SK-N-SH (cell line): ENCODE data around the gene GNAS-AS1. TPM values are rescaled to one million over a fixed set of nuclear protein-coding genes. Genes with fewer than 3 reads are reported as not detected.
"Not testable (repeated sequence)": the region's sequence is repeated elsewhere in the genome, so short reads cannot be mapped to it uniquely, and the experiment has no call there.

Experiments
- CTCF ChIA-PET: fragments of 300-600, 350-600 bp; formaldehyde crosslinking; extraction: SDS; loops from one replicate; lab custom pipeline; 2021; lab: Yijun Ruan, JAX
- POLR2A ChIA-PET: fragments of 350-600 bp; sonication (Branson Sonifier 250); formaldehyde crosslinking; extraction: SDS; loops from one replicate; lab custom pipeline; 2020; ENCODE audit warnings: antibody characterized with exemption, inconsistent platforms; lab: Yijun Ruan, JAX
- DNase-seq: peaks from one replicate; pipeline ENCODE4 v3.0.0; 2012
- H2AFZ ChIP-seq: fragments of 200-600 bp; sonication (generic); 2 replicates; pipeline ENCODE4 v1.8.1; 2016; ENCODE audit warnings: antibody characterized with exemption, mild to moderate bottlenecking, low read depth
- H3F3A ChIP-seq: fragments of 200-600 bp; sonication (generic); replicated peaks from 2 replicates; pipeline ENCODE3; 2016; ENCODE audit warnings: antibody characterized with exemption, mild to moderate bottlenecking; ENCODE audit not compliant: insufficient read depth
- H3K27ac ChIP-seq, 2 experiments: fragments of 200-500 bp in 1 of 2; fragments of 200-600 bp in 1 of 2; sonication (Bioruptor generic) in 1 of 2; sonication (generic), shearing (Covaris generic) in 1 of 2; 2 replicates each; pipeline versions ENCODE4 v1.5.1 to v1.6.1; 2014 to 2016; ENCODE audit warnings: low read depth in 2 of 2, inconsistent platforms in 1 of 2, low read length in 1 of 2, mild to moderate bottlenecking in 1 of 2, mixed read lengths in 1 of 2
- H3K27me3 ChIP-seq: fragments of 200-600 bp; sonication (generic), shearing (Covaris generic); 2 replicates; pipeline ENCODE4 v1.6.1; 2016; ENCODE audit warnings: mixed run types; ENCODE audit not compliant: insufficient read depth
- H3K36me3 ChIP-seq, 2 experiments: fragments of 200-500 bp in 1 of 2; fragments of 200-600 bp in 1 of 2; sonication (Bioruptor generic) in 1 of 2; sonication (generic) in 1 of 2; replicated peaks in 1 of 2; 2 replicates each; pipeline versions ENCODE3 to v1.5.1; 2014 to 2016; ENCODE audit warnings: low read length in 1 of 2, mild to moderate bottlenecking in 1 of 2; ENCODE audit not compliant: insufficient read depth in 2 of 2, control insufficient read depth in 1 of 2
- H3K4me1 ChIP-seq, 2 experiments: fragments of 200-500 bp in 1 of 2; fragments of 200-600 bp in 1 of 2; sonication (Bioruptor generic) in 1 of 2; sonication (generic), shearing (Covaris generic) in 1 of 2; 2 replicates each; pipeline versions ENCODE4 v1.5.1 to v1.6.1; 2014 to 2016; ENCODE audit warnings: low read depth in 1 of 2, low read length in 1 of 2, mixed run types in 1 of 2; ENCODE audit not compliant: insufficient read depth in 2 of 2, control insufficient read depth in 1 of 2
- H3K4me2 ChIP-seq: fragments of 200-600 bp; sonication (generic), shearing (Covaris generic); 2 replicates; pipeline ENCODE4 v1.6.1; 2017; ENCODE audit warnings: mixed run types
- H3K4me3 ChIP-seq, 2 experiments: fragments of 200-500 bp in 1 of 2; fragments of 200-600 bp in 1 of 2; sonication (Bioruptor generic) in 1 of 2; sonication (generic), shearing (Covaris generic) in 1 of 2; 2 replicates each; pipeline versions ENCODE4 v1.5.1 to v1.8.1; 2014 to 2016; ENCODE audit warnings: low read depth in 2 of 2, inconsistent platforms in 1 of 2, low read length in 1 of 2, mild to moderate bottlenecking in 1 of 2, mixed read lengths in 1 of 2, moderate library complexity in 1 of 2
- H3K79me2 ChIP-seq: fragments of 200-600 bp; sonication (generic); 2 replicates; pipeline ENCODE4 v1.8.1; 2017; ENCODE audit warnings: mild to moderate bottlenecking; ENCODE audit not compliant: insufficient read depth
- H3K9ac ChIP-seq: fragments of 200-600 bp; sonication (generic); 2 replicates; pipeline ENCODE4 v1.6.1; 2017; ENCODE audit warnings: mixed run types
- H3K9me2 ChIP-seq: fragments of 200-600 bp; sonication (generic); 2 replicates; pipeline ENCODE4 v1.6.1; 2017; ENCODE audit warnings: mixed run types
- H3K9me3 ChIP-seq: fragments of 200-600 bp; sonication (generic); 2 replicates; pipeline ENCODE4 v1.6.1; 2017; ENCODE audit warnings: mixed run types, mild to moderate bottlenecking, moderate library complexity
- H4K20me1 ChIP-seq: fragments of 200-600 bp; sonication (generic); 2 replicates; pipeline ENCODE4 v1.6.1; 2017; ENCODE audit warnings: mild to moderate bottlenecking, mixed run types; ENCODE audit not compliant: insufficient read depth
- CHD2 ChIP-seq: fragments of 150-350 bp; IDR thresholded peaks from 2 replicates; pipeline ENCODE4 v1.6.1; 2018; ENCODE audit warnings: low read length; ENCODE audit not compliant: partially characterized antibody
- EP300 ChIP-seq, 2 experiments: IDR thresholded peaks; 2 replicates each; pipeline versions ENCODE4 v1.4.0 to v1.6.1; 2012; ENCODE audit warnings: borderline replicate concordance in 1 of 2, low read depth in 1 of 2, low read length in 1 of 2
- FOSL2 ChIP-seq: IDR thresholded peaks from 2 replicates; pipeline ENCODE4 v1.4.0; 2012; ENCODE audit warnings: low read depth, mild to moderate bottlenecking, moderate library complexity, borderline replicate concordance
- FOXM1 ChIP-seq: IDR thresholded peaks from 2 replicates; pipeline ENCODE4 v1.4.0; 2012; ENCODE audit warnings: low read depth, mild to moderate bottlenecking
- GABPA ChIP-seq: IDR thresholded peaks from 2 replicates; pipeline ENCODE4 v1.4.0; 2012; ENCODE audit warnings: low read depth, mild to moderate bottlenecking
- JUND ChIP-seq: IDR thresholded peaks from 2 replicates; pipeline ENCODE4 v1.4.0; 2012
- MEF2A ChIP-seq: IDR thresholded peaks from 2 replicates; pipeline ENCODE4 v1.4.0; 2012; ENCODE audit warnings: low read depth, borderline replicate concordance
- MXI1 ChIP-seq: IDR thresholded peaks from 2 replicates; pipeline ENCODE4 v1.6.1; 2012; ENCODE audit warnings: mild to moderate bottlenecking, low read depth, low read length, improper control_type of control experiment
- RAD21 ChIP-seq: IDR thresholded peaks from 2 replicates; pipeline ENCODE4 v1.6.1; 2012; ENCODE audit warnings: mild to moderate bottlenecking, low read length
- TAF1 ChIP-seq: IDR thresholded peaks from 2 replicates; pipeline ENCODE4 v1.6.1; 2012; ENCODE audit warnings: low read depth, mild to moderate bottlenecking, low read length, moderate library complexity, borderline replicate concordance
- TCF12 ChIP-seq: IDR thresholded peaks from 2 replicates; pipeline ENCODE4 v1.4.0; 2012
- YY1 ChIP-seq: IDR thresholded peaks from 2 replicates; pipeline ENCODE4 v1.4.0; 2012; ENCODE audit warnings: low read depth, mild to moderate bottlenecking
- WGBS: methylation state at CpG from one replicate; pipeline ENCODE4 v1.1.6; 2017; ENCODE audit warnings: low lambda C conversion rate; 5-methylcytosine and 5-hydroxymethylcytosine counted together
- polyA plus RNA-seq, 3 experiments: library from polyadenylated mRNA; depleted of rRNA; stranded (reverse); fragments of >200 nt; gene quantifications; 2 replicates each; pipeline ENCODE4 v1.2.3, GENCODE V29; 2012
- TF ChIP-seq, protein P1 (sequence below): fragments of 150-350 bp; IDR thresholded peaks from 2 replicates; pipeline ENCODE4 v1.6.1; 2017; ENCODE audit warnings: antibody characterized with exemption, low read length, low read depth, borderline replicate concordance
- TF ChIP-seq, protein P2 (sequence below): IDR thresholded peaks from 2 replicates; pipeline ENCODE4 v1.4.0; 2012; ENCODE audit warnings: low read depth, borderline replicate concordance
- TF ChIP-seq, protein P3 (sequence below): fragments of 150-350 bp; IDR thresholded peaks from 2 replicates; pipeline ENCODE4 v1.6.1; 2016; ENCODE audit warnings: mild to moderate bottlenecking, low read depth, low read length
- TF ChIP-seq, protein P4 (sequence below): IDR thresholded peaks from 2 replicates; pipeline ENCODE4 v1.6.1; 2012; ENCODE audit warnings: mild to moderate bottlenecking, low read depth, low read length, moderate library complexity

Gene GNAS-AS1
- polyA plus RNA-seq, 1 of the 3 experiments (the other 2 are of a cell fraction) = 1.5 TPM

DNA sequence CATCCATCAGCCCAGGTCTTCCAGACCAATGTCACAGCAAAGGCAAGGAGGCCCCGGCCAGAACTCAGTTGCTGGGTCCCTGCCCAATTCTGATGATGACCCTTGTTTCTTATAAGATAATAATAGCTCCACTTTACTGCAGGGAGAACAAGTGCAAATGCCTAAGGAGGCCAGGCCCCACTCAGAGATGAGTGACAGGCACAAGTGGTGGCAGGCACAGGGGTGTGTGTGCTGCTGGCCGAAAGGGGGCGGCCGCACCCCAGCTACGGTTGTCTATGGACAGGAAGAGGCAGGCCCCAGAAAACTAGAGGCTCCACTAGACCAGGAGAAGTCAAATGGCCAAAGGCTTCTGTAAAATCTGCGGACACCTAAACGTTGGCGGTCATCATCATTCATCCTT, 28.6 kb downstream of the GNAS-AS1 start:
- ChIA-PET POLR2A (no interaction called here), CTCF (no interaction called here)
- Histone ChIP-seq H4K20me1 (no peaks in the 10 kb centered on the region), H3F3A (no peaks in the 10 kb centered on the region), H3K4me1 (no peaks in the 10 kb centered on the region), H3K9ac (no peak overlapping the region), H3K79me2 (no peaks in the 10 kb centered on the region), H3K4me2 (no peak overlapping the region), H3K27me3 (no peaks in the 10 kb centered on the region), H2AFZ (no peak overlapping the region), H3K27ac (no peak overlapping the region), H3K36me3 (no peaks in the 10 kb centered on the region), H3K4me3 (no peak overlapping the region), H3K9me3 (no peaks in the 10 kb centered on the region), H3K9me2 (no peaks in the 10 kb centered on the region)
- no peak for DNase-seq
- WGBS = 80% methylated on average over 8 of the region's 8 CpGs
- TF ChIP-seq, protein P1, sequence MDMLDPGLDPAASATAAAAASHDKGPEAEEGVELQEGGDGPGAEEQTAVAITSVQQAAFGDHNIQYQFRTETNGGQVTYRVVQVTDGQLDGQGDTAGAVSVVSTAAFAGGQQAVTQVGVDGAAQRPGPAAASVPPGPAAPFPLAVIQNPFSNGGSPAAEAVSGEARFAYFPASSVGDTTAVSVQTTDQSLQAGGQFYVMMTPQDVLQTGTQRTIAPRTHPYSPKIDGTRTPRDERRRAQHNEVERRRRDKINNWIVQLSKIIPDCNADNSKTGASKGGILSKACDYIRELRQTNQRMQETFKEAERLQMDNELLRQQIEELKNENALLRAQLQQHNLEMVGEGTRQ = no peak
- TF ChIP-seq RAD21 (no peak), TAF1 (no peak), MXI1 (no peak), YY1 (no peak), TCF12 (no peak), EP300 (IDR thresholded peaks at IDR 0.05; ENCODE audit: borderline replicate concordance in 1 of 2, low read depth in 1 of 2, low read length in 1 of 2) (no peak), CHD2 (no peak), MEF2A (no peak), JUND (no peak), GABPA (no peak), FOSL2 (no peak), FOXM1 (no peak)
- TF ChIP-seq, protein P2, sequence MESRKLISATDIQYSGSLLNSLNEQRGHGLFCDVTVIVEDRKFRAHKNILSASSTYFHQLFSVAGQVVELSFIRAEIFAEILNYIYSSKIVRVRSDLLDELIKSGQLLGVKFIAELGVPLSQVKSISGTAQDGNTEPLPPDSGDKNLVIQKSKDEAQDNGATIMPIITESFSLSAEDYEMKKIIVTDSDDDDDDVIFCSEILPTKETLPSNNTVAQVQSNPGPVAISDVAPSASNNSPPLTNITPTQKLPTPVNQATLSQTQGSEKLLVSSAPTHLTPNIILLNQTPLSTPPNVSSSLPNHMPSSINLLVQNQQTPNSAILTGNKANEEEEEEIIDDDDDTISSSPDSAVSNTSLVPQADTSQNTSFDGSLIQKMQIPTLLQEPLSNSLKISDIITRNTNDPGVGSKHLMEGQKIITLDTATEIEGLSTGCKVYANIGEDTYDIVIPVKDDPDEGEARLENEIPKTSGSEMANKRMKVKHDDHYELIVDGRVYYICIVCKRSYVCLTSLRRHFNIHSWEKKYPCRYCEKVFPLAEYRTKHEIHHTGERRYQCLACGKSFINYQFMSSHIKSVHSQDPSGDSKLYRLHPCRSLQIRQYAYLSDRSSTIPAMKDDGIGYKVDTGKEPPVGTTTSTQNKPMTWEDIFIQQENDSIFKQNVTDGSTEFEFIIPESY = no peak
- TF ChIP-seq, protein P3, sequence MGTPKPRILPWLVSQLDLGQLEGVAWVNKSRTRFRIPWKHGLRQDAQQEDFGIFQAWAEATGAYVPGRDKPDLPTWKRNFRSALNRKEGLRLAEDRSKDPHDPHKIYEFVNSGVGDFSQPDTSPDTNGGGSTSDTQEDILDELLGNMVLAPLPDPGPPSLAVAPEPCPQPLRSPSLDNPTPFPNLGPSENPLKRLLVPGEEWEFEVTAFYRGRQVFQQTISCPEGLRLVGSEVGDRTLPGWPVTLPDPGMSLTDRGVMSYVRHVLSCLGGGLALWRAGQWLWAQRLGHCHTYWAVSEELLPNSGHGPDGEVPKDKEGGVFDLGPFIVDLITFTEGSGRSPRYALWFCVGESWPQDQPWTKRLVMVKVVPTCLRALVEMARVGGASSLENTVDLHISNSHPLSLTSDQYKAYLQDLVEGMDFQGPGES = no peak
- TF ChIP-seq, protein P4, sequence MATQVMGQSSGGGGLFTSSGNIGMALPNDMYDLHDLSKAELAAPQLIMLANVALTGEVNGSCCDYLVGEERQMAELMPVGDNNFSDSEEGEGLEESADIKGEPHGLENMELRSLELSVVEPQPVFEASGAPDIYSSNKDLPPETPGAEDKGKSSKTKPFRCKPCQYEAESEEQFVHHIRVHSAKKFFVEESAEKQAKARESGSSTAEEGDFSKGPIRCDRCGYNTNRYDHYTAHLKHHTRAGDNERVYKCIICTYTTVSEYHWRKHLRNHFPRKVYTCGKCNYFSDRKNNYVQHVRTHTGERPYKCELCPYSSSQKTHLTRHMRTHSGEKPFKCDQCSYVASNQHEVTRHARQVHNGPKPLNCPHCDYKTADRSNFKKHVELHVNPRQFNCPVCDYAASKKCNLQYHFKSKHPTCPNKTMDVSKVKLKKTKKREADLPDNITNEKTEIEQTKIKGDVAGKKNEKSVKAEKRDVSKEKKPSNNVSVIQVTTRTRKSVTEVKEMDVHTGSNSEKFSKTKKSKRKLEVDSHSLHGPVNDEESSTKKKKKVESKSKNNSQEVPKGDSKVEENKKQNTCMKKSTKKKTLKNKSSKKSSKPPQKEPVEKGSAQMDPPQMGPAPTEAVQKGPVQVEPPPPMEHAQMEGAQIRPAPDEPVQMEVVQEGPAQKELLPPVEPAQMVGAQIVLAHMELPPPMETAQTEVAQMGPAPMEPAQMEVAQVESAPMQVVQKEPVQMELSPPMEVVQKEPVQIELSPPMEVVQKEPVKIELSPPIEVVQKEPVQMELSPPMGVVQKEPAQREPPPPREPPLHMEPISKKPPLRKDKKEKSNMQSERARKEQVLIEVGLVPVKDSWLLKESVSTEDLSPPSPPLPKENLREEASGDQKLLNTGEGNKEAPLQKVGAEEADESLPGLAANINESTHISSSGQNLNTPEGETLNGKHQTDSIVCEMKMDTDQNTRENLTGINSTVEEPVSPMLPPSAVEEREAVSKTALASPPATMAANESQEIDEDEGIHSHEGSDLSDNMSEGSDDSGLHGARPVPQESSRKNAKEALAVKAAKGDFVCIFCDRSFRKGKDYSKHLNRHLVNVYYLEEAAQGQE = no peak

DNA sequence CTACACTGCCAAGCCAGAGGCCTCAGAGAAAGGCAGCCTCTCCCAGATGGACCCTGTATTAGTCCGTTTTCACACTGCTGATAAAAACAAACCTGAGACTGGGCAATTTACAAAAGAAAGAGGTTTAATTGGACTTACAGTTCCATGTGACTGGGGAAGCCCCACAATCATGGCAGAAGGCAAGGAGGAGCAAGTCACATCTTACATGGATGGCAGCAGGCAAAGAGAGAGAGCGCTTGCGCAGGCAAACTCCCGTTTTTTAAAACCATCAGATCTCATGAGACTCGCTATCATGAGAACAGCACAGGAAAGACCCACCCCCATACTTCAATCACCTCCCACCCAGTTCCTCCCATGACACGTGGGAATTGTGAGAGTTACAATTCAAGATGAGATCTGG, 30.2 kb downstream of the GNAS-AS1 start:
- H3K4me1 ChIP-seq, H3F3A ChIP-seq, POLR2A ChIA-PET: not testable (repeated sequence)

More for the DNA sequence above, 30.2 kb downstream of the GNAS-AS1 start:
- H3K9me2 ChIP-seq, H3K9ac ChIP-seq, H2AFZ ChIP-seq, H3K36me3 ChIP-seq, H3K9me3 ChIP-seq, H4K20me1 ChIP-seq, H3K4me3 ChIP-seq, H3K79me2 ChIP-seq, H3K4me2 ChIP-seq, DNase-seq, H3K27ac ChIP-seq, H3K27me3 ChIP-seq: not testable (repeated sequence)
- CTCF ChIA-PET = interaction anchor here (1.6 kb wide), 1 partner anchor 586 kb away, joined by 4 read pairs; no protein-coding TSS in a partner anchor
- WGBS = 78% methylated on average over 6 of the region's 6 CpGs
